HG03108 (cell line): ENCODE measurements around the gene INTS3.
A peak's percentile ranks its signal among the peaks of the same experiment; 100 is the strongest.

Experiments
- ATAC-seq: cut with Tn5 transposase; IDR thresholded peaks from one replicate; pipeline ENCODE4 v1.9.1; 2021; ENCODE audit warnings: moderate library complexity; ENCODE audit not compliant: unreplicated experiment

INTS3 gene

GRCh38 chr1:153795934-153796785 is 68.3 kb downstream of the INTS3 start:
- ATAC-seq = no peak

- ATAC-seq = no peak
Observed at GRCh38 chr1:153796786-153797659, 69.2 kb downstream of the INTS3 start.

- ATAC-seq = no peak
Observed at GRCh38 chr1:153798468-153798780, 70.6 kb downstream of the INTS3 start.

- ATAC-seq = no peak
Observed at GRCh38 chr1:153799016-153799415, 71.2 kb downstream of the INTS3 start.

DNA sequence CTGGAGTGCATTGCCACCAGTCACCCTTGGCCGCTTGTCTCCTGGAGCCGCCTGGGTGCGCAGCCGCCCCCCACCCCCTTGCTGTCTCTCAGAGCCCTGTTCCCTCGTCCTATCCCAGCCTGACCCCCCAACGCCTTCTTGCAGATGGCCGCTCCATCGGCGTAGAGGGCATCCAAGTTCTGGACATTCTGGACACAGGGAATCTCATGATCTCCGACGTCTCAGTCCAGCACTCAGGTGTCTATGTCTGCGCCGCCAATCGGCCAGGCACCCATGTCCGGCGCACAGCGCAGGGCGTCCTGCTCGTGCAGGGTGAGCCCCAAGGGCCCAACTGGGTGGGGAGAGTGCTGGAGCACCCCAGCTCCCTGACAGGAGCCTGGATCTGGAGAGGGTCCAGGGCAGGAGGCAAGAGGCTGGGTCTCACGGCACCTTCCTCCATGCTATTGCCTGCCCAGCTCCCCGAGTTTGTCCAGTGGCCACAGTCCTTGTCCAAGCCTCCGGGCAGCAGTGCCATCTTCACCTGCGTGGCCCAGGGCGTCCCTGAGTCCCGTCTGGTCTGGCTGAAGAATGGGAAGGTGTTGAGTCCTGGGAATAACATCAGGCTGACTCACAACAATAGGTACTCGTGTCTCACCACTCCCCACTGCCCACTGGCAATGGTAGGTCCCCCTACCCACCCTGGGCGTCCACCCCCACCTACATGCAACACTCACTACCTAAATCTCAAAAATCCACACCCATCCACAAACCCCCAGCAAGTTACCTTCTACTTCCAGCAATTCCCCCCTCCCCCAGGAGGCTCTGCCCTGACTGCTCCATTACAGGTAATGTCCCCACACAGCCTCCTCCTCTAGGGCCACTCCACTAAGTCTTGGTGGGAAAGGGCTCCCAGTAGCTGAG is 72.0 kb downstream of the INTS3 start:
- ATAC-seq = no peak

DNA sequence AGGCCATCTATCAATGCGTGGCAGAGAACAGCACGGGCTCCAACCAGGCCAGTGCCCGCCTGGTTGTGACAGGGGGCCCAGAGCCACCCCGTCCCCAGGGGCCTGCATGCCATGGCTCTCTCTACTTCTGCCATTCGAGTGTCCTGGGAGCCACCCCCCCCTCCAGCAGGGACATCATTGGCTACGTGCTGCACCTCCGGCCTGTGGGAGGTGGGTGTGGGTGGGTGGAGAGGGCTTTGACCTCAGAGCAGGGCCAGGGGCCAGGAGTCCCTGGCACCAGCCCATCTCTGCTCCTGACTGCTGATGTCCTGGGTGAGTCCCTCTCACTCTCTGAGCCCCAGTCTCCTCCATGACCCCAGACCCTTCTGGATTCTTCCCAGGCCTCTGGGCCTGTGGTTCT is 72.7 kb downstream of the INTS3 start:
- ATAC-seq = no peak

DNA sequence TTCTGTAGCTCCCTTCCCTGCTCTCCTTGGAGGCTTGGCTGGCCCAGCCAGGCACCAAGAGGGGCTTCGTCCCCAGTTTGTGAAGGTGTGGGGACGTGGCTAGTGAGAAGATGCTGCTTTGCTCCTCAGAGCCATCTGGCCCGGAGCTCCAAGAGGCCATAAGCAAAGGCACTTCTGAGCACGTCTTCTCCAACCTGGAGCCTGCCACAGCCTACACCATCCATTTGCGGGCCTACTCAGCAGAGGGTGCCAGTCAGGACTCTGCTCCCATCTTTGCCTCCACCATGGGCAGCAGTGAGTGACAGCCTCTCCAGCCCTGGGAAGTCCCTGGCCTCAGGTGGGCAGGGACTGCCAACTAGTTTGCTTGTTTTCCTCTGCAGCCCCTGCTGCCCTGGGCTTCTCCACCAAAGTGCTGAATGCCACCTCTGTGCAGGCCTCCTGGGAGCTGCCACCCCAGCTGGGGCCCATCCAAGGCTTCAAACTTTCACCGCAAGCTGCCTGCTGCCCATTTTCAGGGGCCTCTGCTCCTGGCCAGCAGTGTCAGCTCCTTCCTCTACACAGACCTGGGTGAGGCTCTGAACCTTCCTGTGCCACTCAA is 73.3 kb downstream of the INTS3 start:
- ATAC-seq = no peak

GRCh38 chr1:153801786-153802697 is 74.2 kb downstream of the INTS3 start:
- ATAC-seq = no peak

DNA sequence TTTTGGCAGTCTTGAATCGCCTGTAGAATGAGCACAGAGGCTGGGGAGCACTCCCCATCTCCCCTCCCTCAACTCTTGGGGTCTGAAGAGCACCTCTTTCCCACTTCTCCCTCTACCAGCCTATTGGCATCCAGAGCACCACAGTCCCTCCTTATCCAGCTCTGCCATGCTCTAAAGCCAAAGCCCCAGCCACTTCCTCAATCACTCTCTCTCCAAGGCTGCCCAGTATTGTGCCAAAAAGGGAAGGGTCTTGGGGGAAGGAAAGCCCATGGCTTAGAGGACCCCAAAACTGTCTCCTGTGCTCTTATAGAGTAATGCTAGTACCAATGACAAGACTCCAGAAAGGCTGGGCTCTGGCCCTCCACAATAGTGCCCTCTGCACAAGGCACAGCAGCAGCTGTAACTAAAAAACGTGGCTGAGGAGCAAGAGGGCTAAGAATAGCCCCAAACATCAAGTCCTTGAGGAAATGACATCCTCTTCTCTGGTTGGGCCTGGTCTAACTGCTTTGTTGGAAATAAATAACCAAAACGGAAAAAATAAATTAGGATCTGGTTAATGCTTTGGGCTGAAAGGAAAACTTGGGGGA is 75.7 kb downstream of the INTS3 start:
- ATAC-seq = no peak

DNA sequence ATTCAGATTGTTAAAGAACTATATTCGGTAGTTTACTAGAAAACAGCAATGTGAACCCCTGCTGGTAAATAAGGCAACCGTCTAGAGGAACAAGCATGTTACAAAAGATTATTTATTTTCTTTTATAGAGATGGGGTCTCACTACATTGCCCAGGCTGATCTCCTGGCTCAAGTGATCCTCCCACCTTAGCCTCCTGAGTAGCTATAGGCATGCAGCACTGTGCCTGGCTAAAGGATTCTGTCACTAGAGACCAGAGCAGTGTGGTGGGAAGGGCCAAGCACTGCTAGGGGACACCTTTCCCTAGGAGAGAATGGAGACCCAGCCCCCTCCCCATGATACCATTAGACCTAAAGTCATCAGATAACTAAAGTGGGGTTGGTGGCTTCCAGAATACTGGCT is 76.3 kb downstream of the INTS3 start:
- no peak for ATAC-seq

DNA sequence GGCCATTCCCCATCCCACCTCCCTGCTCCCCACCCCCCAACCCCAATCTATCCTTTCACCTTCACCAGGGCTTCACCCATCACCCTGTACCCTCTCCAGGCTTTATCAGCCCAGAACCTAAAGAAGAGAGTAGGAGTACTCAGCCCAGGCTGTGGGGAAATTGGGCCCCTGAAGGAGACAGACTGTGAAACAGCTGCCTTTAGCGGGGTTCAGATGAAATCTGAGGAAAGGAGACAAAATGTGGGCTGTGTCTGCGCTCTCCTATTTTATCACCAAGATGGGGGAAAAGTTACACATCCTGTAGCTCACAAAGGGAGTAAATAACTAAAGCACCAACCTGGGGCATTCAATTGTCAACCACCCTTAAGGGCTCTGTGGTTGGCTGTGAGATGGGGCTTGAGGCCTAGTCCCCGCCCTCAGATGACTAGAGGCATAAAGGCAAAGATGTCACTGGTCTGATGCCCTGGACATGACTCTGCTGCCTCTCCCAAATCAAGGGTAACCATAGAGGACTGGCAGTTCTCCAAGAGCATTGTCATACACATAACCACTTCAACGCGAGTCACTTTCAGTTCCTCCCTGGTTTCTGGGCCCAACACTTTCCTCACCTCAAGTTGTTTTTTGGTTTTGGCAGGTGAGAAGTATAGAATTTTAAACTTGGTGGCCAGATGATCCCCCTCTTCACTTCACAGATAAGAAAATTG is 77.3 kb downstream of the INTS3 start:
- ATAC-seq = peak; percentile 90

- ATAC-seq = no peak
Observed at GRCh38 chr1:153805886-153806719, 78.3 kb downstream of the INTS3 start.

GRCh38 chr1:153816283-153816889 is 88.5 kb downstream of the INTS3 start:
- no peak for ATAC-seq

DNA sequence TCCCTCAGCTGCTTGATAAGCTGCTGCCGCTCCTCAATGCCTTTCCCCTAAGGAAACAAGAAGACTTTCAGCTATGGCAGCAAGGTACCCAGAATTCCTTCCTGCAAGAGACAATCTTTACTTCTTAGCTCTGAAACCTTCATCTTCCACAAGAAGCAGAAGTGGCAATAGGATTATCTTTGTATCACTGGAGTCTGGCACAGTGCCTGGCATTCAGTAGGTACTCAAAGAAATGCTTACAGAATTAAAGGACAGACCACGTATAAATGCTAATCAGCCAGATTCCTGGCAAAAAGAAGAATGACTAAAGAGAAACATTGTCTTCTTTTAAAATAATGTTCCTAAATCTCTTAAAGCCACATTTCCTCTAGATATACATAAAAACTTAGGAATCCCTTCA is 91.0 kb downstream of the INTS3 start:
- no peak for ATAC-seq
